CD4-positive, alpha-beta memory T cell (primary cell): Measurements from ENCODE around the gene WTAP. TPM values are rescaled to one million over a fixed set of nuclear protein-coding genes. Genes with fewer than 3 reads are reported as not detected.

Source experiments
- CTCF ChIA-PET: fragments of 350-600 bp; sonication (Branson Sonifier 250); formaldehyde crosslinking; loops from one replicate; lab custom pipeline; 2021; ENCODE audit warnings: inconsistent platforms; ENCODE audit not compliant: partially characterized antibody; lab: Charles Lee
- POLR2A ChIA-PET: fragments of 350-600 bp; sonication (Branson Sonifier 250); formaldehyde crosslinking; loops from one replicate; lab custom pipeline; 2021; ENCODE audit not compliant: partially characterized antibody; lab: Charles Lee
- DNase-seq, 5 donors: peaks; one replicate each; pipeline versions ENCODE4 v3.0.0 to v3.0.0-alpha.2; 2020 to 2022; ENCODE audit warnings: mixed read lengths in 1 of 5
- H3K27ac ChIP-seq: one replicate; pipeline ENCODE4 v1.7.0; 2013; ENCODE audit warnings: low read depth, low read length
- H3K27me3 ChIP-seq: 2 replicates; pipeline ENCODE4 v1.7.0; 2013; ENCODE audit warnings: mild to moderate bottlenecking, low read length, moderate library complexity; ENCODE audit not compliant: insufficient read depth
- H3K36me3 ChIP-seq: 2 replicates; pipeline ENCODE4 v1.7.0; 2013; ENCODE audit warnings: mild to moderate bottlenecking, low read length, moderate library complexity; ENCODE audit not compliant: insufficient read depth
- H3K4me1 ChIP-seq: 2 replicates; pipeline ENCODE4 v1.7.0; 2013; ENCODE audit warnings: mild to moderate bottlenecking, low read length, moderate library complexity; ENCODE audit not compliant: insufficient read depth
- H3K4me3 ChIP-seq, 2 donors: one replicate each; pipeline ENCODE4 v1.7.0; 2013; ENCODE audit warnings: low read length in 2 of 2, mild to moderate bottlenecking in 1 of 2
- H3K9me3 ChIP-seq, 2 donors: one replicate each; pipeline ENCODE4 v1.7.0; 2013; ENCODE audit warnings: low read length in 2 of 2, control low read depth in 1 of 2; ENCODE audit not compliant: control insufficient read depth in 1 of 2
- H3K27ac Mint-ChIP-seq, 7 donors: one replicate each; pipeline ENCODE4 v1.8.0; 2020 to 2021; ENCODE audit warnings: mixed read lengths in 7 of 7, mild to moderate bottlenecking in 6 of 7, inconsistent platforms in 3 of 7, moderate library complexity in 3 of 7
- H3K27me3 Mint-ChIP-seq, 2 donors: one replicate each; pipeline ENCODE4 v1.8.0; 2020 to 2021; ENCODE audit warnings: mixed read lengths in 2 of 2
- H3K36me3 Mint-ChIP-seq, 2 donors: one replicate each; pipeline ENCODE4 v1.8.0; 2020 to 2021; ENCODE audit warnings: mixed read lengths in 2 of 2, inconsistent platforms in 1 of 2, mild to moderate bottlenecking in 1 of 2
- H3K4me1 Mint-ChIP-seq, 4 donors: one replicate each; pipeline ENCODE4 v1.8.0; 2020 to 2021; ENCODE audit warnings: mixed read lengths in 4 of 4, mild to moderate bottlenecking in 1 of 4
- H3K4me3 Mint-ChIP-seq, 8 donors: one replicate each; pipeline ENCODE4 v1.8.0; 2020 to 2021; ENCODE audit warnings: mixed read lengths in 8 of 8, mild to moderate bottlenecking in 7 of 8, moderate library complexity in 6 of 8, inconsistent platforms in 3 of 8
- H3K9me3 Mint-ChIP-seq, 8 donors: one replicate each; pipeline ENCODE4 v1.8.0; 2020 to 2021; ENCODE audit warnings: mixed read lengths in 8 of 8, mild to moderate bottlenecking in 5 of 8, inconsistent platforms in 3 of 8, moderate library complexity in 1 of 8
- intact Hi-C: fragments of 100-400 bp; cut with micrococcal nuclease; formaldehyde crosslinking; loops from one replicate; pipeline ENCODE4 v1.15.1; 2023
- polyA plus RNA-seq, 2 donors: library from polyadenylated mRNA; unstranded; fragments of 300-500 nt; fragmentation: Illumina TruSeq; gene quantifications; one replicate each; pipeline ENCODE4 v1.2.3, GENCODE V29; 2021
- total RNA-seq, 2 experiments: library from RNA; stranded (reverse); gene quantifications; one replicate each; pipeline ENCODE4 v1.2.3, GENCODE V29; 2021

The WTAP gene
- total and polyA plus RNA-seq, 4 experiments from 2014 or later, result 140 to 159 (median 150) TPM

DNA sequence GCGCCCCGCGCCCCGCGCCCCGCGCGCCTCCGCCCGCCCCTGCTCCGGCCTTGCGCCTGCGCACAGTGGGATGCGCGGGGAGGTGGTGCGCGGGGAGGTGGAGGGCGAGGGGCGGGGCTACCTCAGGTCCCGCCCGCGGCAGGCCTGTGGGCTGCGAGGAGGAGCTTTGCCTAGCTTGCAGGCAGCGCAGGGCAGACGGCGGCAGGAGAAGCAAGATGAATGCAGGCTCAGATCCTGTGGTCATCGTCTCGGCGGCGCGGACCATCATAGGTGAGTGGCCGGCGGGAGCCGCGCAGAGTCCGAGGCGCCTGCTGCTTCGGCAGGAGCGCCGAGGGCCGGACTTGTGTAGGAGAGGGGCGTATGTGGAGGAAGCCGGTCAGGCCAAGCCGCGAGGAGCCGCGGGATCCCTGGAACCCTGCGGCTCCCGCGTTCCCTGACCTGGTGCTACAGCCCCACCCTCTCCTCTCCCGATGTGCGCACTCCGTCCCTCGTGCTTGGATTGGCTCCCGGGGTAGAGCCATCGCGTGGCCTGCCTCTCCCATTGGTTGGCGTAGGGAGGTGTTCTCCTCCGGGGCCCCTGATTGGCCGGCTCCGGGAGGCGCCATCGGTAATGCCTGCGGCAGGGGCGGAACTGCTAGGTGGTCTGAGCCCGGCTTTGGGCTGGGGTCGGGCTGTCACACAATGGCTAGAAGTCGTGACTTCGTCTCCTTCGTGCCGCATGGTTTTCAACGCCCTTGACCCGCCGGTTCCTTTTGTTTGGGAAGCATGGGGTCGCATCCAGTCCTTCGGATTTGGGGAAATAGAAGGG, 34.8 kb downstream of the WTAP start, which contains the start of gene ACAT2:
TSS of gene ACAT2 (plus strand) at position 173 of the 808 bp plus-strand sequence. CDS start at position 216, 43 bp downstream.
- peaks cover 10 to 45% of the 10 kb centered on the region in 2 donors for H3K36me3 Mint-ChIP-seq
- H3K9me3 ChIP-seq, result no peaks in the 10 kb centered on the region
- intact Hi-C loops, result loop anchor here (1.0 to 2.0 kb wide), 4 partner anchors 13 to 69 kb away; partner anchors contain the start of genes SOD2, TCP1 and WTAP
- peaks cover 18% of the 10 kb centered on the region for H3K36me3 ChIP-seq
- peak within 1 kb of the TSS; percentile 87 to 99 for H3K4me3 ChIP-seq
- H3K9me3 Mint-ChIP-seq, result no peaks in the 10 kb centered on the region
- CTCF ChIA-PET, result interaction anchor here (0.6 to 2.7 kb wide), 6 partner anchors 28 to 180 kb away, joined by 3 to 10 read pairs (median 4); partner anchors contain the start of genes MRPL18 and TCP1
- no peaks in the 10 kb centered on the region for H3K27me3 ChIP-seq
- peak within 1 kb of the TSS; percentile 94 to 99 (median 96) for H3K4me3 Mint-ChIP-seq
- H3K27ac Mint-ChIP-seq, result peak within 1 kb of the TSS; percentile 93 to 98 (median 98)
- peaks cover 23 to 33% (median 28%) of the 10 kb centered on the region in 4 donors for H3K4me1 Mint-ChIP-seq
- peaks cover 16% of the 10 kb centered on the region for H3K4me1 ChIP-seq
- no peaks in the 10 kb centered on the region for H3K27me3 Mint-ChIP-seq
- POLR2A ChIA-PET, result interaction anchor here (0.6 to 7.5 kb wide), 16 partner anchors 8 to 207 kb away, joined by 3 to 116 read pairs (median 6); partner anchors contain the start of genes MRPL18, SOD2, TCP1 and WTAP
- H3K27ac ChIP-seq, result peak within 1 kb of the TSS; percentile 94
- DNase-seq, result peak; percentile 90 to 93 (median 93)

DNA sequence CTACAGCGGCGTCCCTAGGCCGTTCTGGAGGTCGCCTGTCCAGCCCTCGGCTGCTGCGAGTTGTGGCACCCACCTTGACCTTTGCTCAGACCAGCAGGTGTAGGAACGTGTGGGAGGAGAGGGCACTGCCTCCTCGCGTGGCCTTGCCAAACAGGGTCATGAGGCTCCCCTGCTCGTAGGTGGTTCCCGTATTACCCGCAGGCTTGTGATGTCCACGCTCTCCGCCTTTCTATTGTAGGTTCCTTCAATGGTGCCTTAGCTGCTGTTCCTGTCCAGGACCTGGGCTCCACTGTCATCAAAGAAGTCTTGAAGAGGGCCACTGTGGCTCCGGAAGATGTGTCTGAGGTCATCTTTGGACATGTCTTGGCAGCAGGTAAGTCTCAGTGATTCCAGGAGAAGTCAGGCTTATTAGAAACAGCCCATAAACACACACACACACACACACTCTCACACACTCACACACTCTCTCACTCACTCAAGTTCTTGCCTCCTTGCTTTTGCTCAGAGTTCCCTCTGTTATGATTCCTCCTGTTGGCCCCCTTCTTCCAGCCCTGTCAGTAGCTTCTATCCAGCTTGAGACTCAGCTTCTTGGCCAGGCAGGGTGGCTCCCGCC, 35.5 kb downstream of the WTAP start:
- ChIA-PET CTCF (no interaction called here), POLR2A (interaction anchor here (1.3 to 7.5 kb wide), 6 partner anchors 10 to 69 kb away, joined by 6 to 116 read pairs (median 26); partner anchors contain the start of genes MRPL18, SOD2, TCP1 and WTAP)
- peak overlapping the region; percentile 94 for H3K27ac ChIP-seq
- Mint-ChIP-seq H3K27me3 (no peaks in the 10 kb centered on the region), H3K9me3 (no peaks in the 10 kb centered on the region), H3K36me3 (peaks cover 14 to 50% of the 10 kb centered on the region in 2 donors), H3K4me1 (peaks cover 23 to 33% (median 28%) of the 10 kb centered on the region in 4 donors), H3K4me3 (peak overlapping the region; percentile 94 to 99 (median 96)), H3K27ac (peak overlapping the region; percentile 93 to 98 (median 98))
- peaks cover 24% of the 10 kb centered on the region for H3K36me3 ChIP-seq
- no peaks in the 10 kb centered on the region for H3K27me3 ChIP-seq
- peak overlapping the region; percentile 83 to 99 for H3K4me3 ChIP-seq
- intact Hi-C loops, result loop anchor here (1.0 to 2.0 kb wide), 4 partner anchors 14 to 69 kb away; partner anchors contain the start of genes SOD2, TCP1 and WTAP
- no peaks in the 10 kb centered on the region for H3K9me3 ChIP-seq
- H3K4me1 ChIP-seq, result peaks cover 16% of the 10 kb centered on the region
- peak in 4 of 5 donors; percentile 38 to 68 (median 44) for DNase-seq

DNA sequence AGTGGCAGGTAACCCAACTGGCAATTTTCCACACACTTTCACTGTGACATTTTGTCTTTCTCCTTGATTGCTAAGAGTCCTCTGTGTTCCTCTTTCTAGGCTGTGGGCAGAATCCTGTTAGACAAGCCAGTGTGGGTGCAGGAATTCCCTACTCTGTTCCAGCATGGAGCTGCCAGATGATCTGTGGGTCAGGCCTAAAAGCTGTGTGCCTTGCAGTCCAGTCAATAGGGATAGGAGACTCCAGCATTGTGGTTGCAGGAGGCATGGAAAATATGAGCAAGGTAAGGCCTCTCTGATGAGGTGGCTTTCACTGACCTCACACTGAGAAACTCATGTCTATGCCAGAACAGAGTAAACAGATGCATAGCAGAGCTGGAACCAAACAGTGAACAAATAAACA, 39.6 kb downstream of the WTAP start:
- Mint-ChIP-seq H3K27ac (no peak overlapping the region), H3K4me3 (no peak overlapping the region), H3K36me3 (peaks cover 52 to 66% of the 10 kb centered on the region in 2 donors), H3K9me3 (peaks cover 0 to 2% (median 0%) of the 10 kb centered on the region in 8 donors), H3K4me1 (peaks cover 8 to 15% (median 13%) of the 10 kb centered on the region in 4 donors), H3K27me3 (no peaks in the 10 kb centered on the region)
- POLR2A ChIA-PET, result no interaction called here
- no peak overlapping the region for H3K4me3 ChIP-seq
- no peak overlapping the region for H3K27ac ChIP-seq
- peaks cover 28% of the 10 kb centered on the region for H3K36me3 ChIP-seq
- intact Hi-C loops, result no loop called here
- peaks cover 9% of the 10 kb centered on the region for H3K4me1 ChIP-seq
- no peak for DNase-seq
- CTCF ChIA-PET, result interaction anchor here (0.9 kb wide), 1 partner anchor 29 kb away, joined by 3 read pairs; no protein-coding TSS in a partner anchor
- H3K9me3 ChIP-seq, result no peaks in the 10 kb centered on the region
- no peaks in the 10 kb centered on the region for H3K27me3 ChIP-seq

DNA sequence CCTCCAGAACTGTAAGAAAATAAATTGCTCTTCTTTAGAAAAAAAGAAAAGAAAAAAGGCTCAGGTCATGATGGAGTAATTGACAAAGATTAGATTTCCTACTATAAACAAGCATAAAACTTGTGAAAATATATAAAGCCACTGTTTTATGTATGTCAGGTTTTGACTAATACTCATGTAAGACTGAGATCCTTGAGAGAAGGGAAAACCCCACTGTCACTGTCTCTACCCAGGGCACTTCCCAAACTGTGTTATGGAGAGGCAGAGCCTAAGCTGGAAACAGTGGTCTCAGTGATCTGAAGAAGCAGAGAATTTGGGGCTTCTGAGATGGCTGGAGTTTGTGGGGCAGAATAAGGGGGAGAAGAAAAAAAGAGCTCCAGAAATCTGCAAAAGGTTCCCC, 42.2 kb downstream of the WTAP start:
- intact Hi-C loops, result no loop called here
- Histone ChIP-seq H3K27ac (no peak overlapping the region), H3K4me3 (no peak overlapping the region), H3K27me3 (no peaks in the 10 kb centered on the region), H3K9me3 (no peaks in the 10 kb centered on the region), H3K4me1 (no peaks in the 10 kb centered on the region), H3K36me3 (peaks cover 27% of the 10 kb centered on the region)
- POLR2A ChIA-PET, result interaction anchor here (1.0 to 1.4 kb wide), 3 partner anchors 7 to 76 kb away, joined by 3 to 6 read pairs (median 3); partner anchors contain the start of genes ACAT2 and TCP1
- CTCF ChIA-PET, result interaction anchor here (1.1 kb wide), 1 partner anchor 78 kb away, joined by 5 read pairs; no protein-coding TSS in a partner anchor
- Mint-ChIP-seq H3K9me3 (peaks cover 0 to 2% (median 0%) of the 10 kb centered on the region in 8 donors), H3K27me3 (no peaks in the 10 kb centered on the region), H3K4me1 (peaks cover 0 to 4% (median 4%) of the 10 kb centered on the region in 4 donors), H3K36me3 (peaks cover 52 to 64% of the 10 kb centered on the region in 2 donors), H3K4me3 (no peak overlapping the region), H3K27ac (peak overlapping the region in 1 of 7 donors; percentile 25)
- DNase-seq, result no peak

DNA sequence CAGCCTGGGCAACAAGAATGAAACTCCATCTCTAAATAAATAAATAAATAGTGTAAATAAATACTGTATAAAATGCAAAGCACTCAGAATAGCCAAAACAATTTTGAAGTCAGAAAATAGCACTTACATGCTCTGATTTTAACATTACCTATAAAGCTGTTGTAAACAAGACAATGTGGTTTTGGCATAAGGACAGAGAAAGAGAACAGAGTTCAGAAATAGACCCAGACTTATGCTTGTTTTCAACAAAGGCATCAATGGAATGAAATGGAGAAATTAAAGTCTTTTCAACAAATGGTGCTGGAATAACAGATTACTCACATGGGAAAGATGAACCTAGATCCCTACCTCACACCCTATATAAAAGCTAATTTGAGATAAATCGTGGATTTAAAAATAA, 44.9 kb downstream of the WTAP start:
- Histone ChIP-seq H3K4me3 (no peak overlapping the region), H3K4me1 (no peaks in the 10 kb centered on the region), H3K9me3 (no peaks in the 10 kb centered on the region), H3K36me3 (peaks cover 26% of the 10 kb centered on the region), H3K27ac (no peak overlapping the region), H3K27me3 (no peaks in the 10 kb centered on the region)
- CTCF ChIA-PET, result interaction anchor here (0.8 to 2.0 kb wide), 2 partner anchors 18 to 42 kb away, joined by 3 to 5 read pairs; partner anchors contain the start of genes MRPL18 and TCP1
- DNase-seq, result no peak
- Mint-ChIP-seq H3K27ac (no peak overlapping the region), H3K36me3 (peaks cover 42 to 72% of the 10 kb centered on the region in 2 donors), H3K9me3 (peaks cover 0 to 2% (median 0%) of the 10 kb centered on the region in 8 donors), H3K4me3 (no peak overlapping the region), H3K27me3 (no peaks in the 10 kb centered on the region), H3K4me1 (no peaks in the 10 kb centered on the region)
- POLR2A ChIA-PET, result interaction anchor here (1.3 to 2.4 kb wide), 2 partner anchors 10 to 19 kb away, joined by 3 to 7 read pairs; partner anchors contain the start of genes ACAT2 and MRPL18
- intact Hi-C loops, result no loop called here

DNA sequence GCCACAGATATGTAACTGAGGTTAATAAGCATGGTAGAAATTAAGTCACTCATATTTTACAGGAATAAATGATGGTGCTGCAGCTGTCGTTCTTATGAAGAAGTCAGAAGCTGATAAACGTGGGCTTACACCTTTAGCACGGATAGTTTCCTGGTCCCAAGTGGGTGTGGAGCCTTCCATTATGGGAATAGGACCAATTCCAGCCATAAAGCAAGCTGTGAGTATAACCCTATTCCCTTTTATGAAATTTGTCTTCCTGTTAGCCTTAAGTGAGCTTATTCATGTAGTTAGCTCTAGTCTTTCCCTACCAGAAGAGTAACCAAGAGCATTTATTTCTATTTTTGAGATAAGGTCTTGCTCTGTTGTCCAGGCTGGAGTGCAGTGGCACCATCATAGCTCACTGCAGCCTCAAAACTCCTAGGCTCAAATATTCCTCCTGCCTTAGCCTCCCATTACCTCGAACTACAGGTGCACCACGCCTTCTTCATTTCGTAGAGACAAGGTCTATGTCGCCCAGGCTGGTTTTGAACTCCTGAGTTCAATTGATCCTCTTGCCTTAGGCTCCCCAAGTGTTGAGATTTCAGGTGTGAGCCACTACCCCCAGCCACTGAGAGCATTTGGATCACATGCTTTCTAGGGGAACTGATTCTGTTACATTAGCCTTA, 50.1 kb downstream of the WTAP start:
- peaks cover 3 to 8% (median 7%) of the 10 kb centered on the region in 4 donors for H3K4me1 Mint-ChIP-seq

More for the DNA sequence above, 50.1 kb downstream of the WTAP start:
- DNase-seq, result no peak
- POLR2A ChIA-PET, result interaction anchor here (1.4 kb wide), 1 partner anchor 13 kb away, joined by 7 read pairs; the partner anchor contains the start of genes MRPL18 and TCP1
- Histone ChIP-seq H3K27me3 (no peaks in the 10 kb centered on the region), H3K9me3 (no peaks in the 10 kb centered on the region), H3K36me3 (peaks cover 56% of the 10 kb centered on the region), H3K27ac (no peak overlapping the region), H3K4me1 (no peaks in the 10 kb centered on the region), H3K4me3 (no peak overlapping the region)
- CTCF ChIA-PET, result no interaction called here
- Mint-ChIP-seq H3K9me3 (no peaks in the 10 kb centered on the region), H3K27ac (peak overlapping the region in 6 of 7 donors; percentile 32 to 88 (median 62)), H3K36me3 (peaks cover 32 to 84% of the 10 kb centered on the region in 2 donors), H3K27me3 (no peaks in the 10 kb centered on the region), H3K4me3 (no peak overlapping the region)
- intact Hi-C loops, result no loop called here
